ENCODE measurements around the gene IZUMO1.

The IZUMO1 gene

GRCh38 chr19:48742096-48742495 lies 4.6 kb downstream of the IZUMO1 start:
- no peak for FAIRE-seq
- no peak for TF ChIP-seq TAF1 (IDR thresholded peaks at IDR 0.05; ENCODE audit: borderline replicate concordance, low read depth, low read length)
- no peak for TF ChIP-seq POLR2AphosphoS5 (IDR thresholded peaks at IDR 0.05; ENCODE audit: low read depth, low read length)
- no peak for TF ChIP-seq POLR2A (IDR thresholded peaks at IDR 0.05; ENCODE audit: low read depth, low read length)
- no peak for DNase-seq (ENCODE audit: insufficient read length)

- no peak for DNase-seq (ENCODE audit: insufficient read length)
- FAIRE-seq: no peak
- TF ChIP-seq POLR2A (IDR thresholded peaks at IDR 0.05; ENCODE audit: low read depth, low read length) (no peak), TAF1 (IDR thresholded peaks at IDR 0.05; ENCODE audit: borderline replicate concordance, low read depth, low read length) (no peak), POLR2AphosphoS5 (IDR thresholded peaks at IDR 0.05; ENCODE audit: low read depth, low read length) (no peak)
These were observed 5.3 kb downstream of the IZUMO1 start for GRCh38 chr19:48741129-48741999.

- TF ChIP-seq POLR2A (IDR thresholded peaks at IDR 0.05; ENCODE audit: low read depth, low read length) (no peak), POLR2AphosphoS5 (IDR thresholded peaks at IDR 0.05; ENCODE audit: low read depth, low read length) (no peak), TAF1 (IDR thresholded peaks at IDR 0.05; ENCODE audit: borderline replicate concordance, low read depth, low read length) (no peak)
- FAIRE-seq: no peak
- no peak for DNase-seq (ENCODE audit: insufficient read length)
These were observed 6.3 kb downstream of the IZUMO1 start, which contains the start of gene RASIP1 for GRCh38 chr19:48740164-48740972. RASIP1 (minus strand) TSS chr19:48740610; CDS start chr19:48740282, 328 bp downstream.

- no peak for FAIRE-seq
- DNase-seq (ENCODE audit: insufficient read length): no peak
- TF ChIP-seq POLR2AphosphoS5 (IDR thresholded peaks at IDR 0.05; ENCODE audit: low read depth, low read length) (no peak), POLR2A (IDR thresholded peaks at IDR 0.05; ENCODE audit: low read depth, low read length) (no peak), TAF1 (IDR thresholded peaks at IDR 0.05; ENCODE audit: borderline replicate concordance, low read depth, low read length) (no peak)
These were observed 7.1 kb downstream of the IZUMO1 start for GRCh38 chr19:48739404-48740163.

GRCh38 chr19:48738557-48739403 lies 7.9 kb downstream of the IZUMO1 start:
- TF ChIP-seq TAF1 (IDR thresholded peaks at IDR 0.05; ENCODE audit: borderline replicate concordance, low read depth, low read length) (no peak), POLR2A (IDR thresholded peaks at IDR 0.05; ENCODE audit: low read depth, low read length) (no peak), POLR2AphosphoS5 (IDR thresholded peaks at IDR 0.05; ENCODE audit: low read depth, low read length) (no peak)
- DNase-seq (ENCODE audit: insufficient read length): peak; percentile 98
- FAIRE-seq: no peak

- FAIRE-seq: no peak
- no peak for DNase-seq (ENCODE audit: insufficient read length)
- no peak for TF ChIP-seq POLR2AphosphoS5 (IDR thresholded peaks at IDR 0.05; ENCODE audit: low read depth, low read length)
- TF ChIP-seq TAF1 (IDR thresholded peaks at IDR 0.05; ENCODE audit: borderline replicate concordance, low read depth, low read length): no peak
- TF ChIP-seq POLR2A (IDR thresholded peaks at IDR 0.05; ENCODE audit: low read depth, low read length): no peak
These were observed 9.2 kb downstream of the IZUMO1 start for GRCh38 chr19:48737360-48737998.

GRCh38 chr19:48735031-48735615 lies 11.6 kb downstream of the IZUMO1 start:
- FAIRE-seq (no peak), DNase-seq (ENCODE audit: insufficient read length) (no peak)
- TF ChIP-seq POLR2AphosphoS5 (IDR thresholded peaks at IDR 0.05; ENCODE audit: low read depth, low read length) (no peak), TAF1 (IDR thresholded peaks at IDR 0.05; ENCODE audit: borderline replicate concordance, low read depth, low read length) (no peak), POLR2A (IDR thresholded peaks at IDR 0.05; ENCODE audit: low read depth, low read length) (no peak)

GRCh38 chr19:48734625-48735024 lies 12.1 kb downstream of the IZUMO1 start:
- TF ChIP-seq TAF1 (IDR thresholded peaks at IDR 0.05; ENCODE audit: borderline replicate concordance, low read depth, low read length): no peak
- no peak for TF ChIP-seq POLR2AphosphoS5 (IDR thresholded peaks at IDR 0.05; ENCODE audit: low read depth, low read length)
- no peak for TF ChIP-seq POLR2A (IDR thresholded peaks at IDR 0.05; ENCODE audit: low read depth, low read length)
- FAIRE-seq: no peak
- DNase-seq (ENCODE audit: insufficient read length): no peak

GRCh38 chr19:48731452-48731851 lies 15.3 kb downstream of the IZUMO1 start:
- TF ChIP-seq POLR2A (IDR thresholded peaks at IDR 0.05; ENCODE audit: low read depth, low read length) (no peak), POLR2AphosphoS5 (IDR thresholded peaks at IDR 0.05; ENCODE audit: low read depth, low read length) (no peak), TAF1 (IDR thresholded peaks at IDR 0.05; ENCODE audit: borderline replicate concordance, low read depth, low read length) (no peak)
- no peak for FAIRE-seq
- DNase-seq (ENCODE audit: insufficient read length): no peak

Measured in GM12892 (cell line).